HG03095 (cell line): ENCODE data around the gene ACOT12.
"Not testable (repeated sequence)": the region's sequence is repeated elsewhere in the genome, so short reads cannot be mapped to it uniquely, and the experiment has no call there.

Experiments used
- ATAC-seq: cut with Tn5 transposase; IDR thresholded peaks from one replicate; pipeline ENCODE4 v1.9.1; 2021; ENCODE audit warnings: moderate library complexity; ENCODE audit not compliant: unreplicated experiment

The ACOT12 gene

DNA sequence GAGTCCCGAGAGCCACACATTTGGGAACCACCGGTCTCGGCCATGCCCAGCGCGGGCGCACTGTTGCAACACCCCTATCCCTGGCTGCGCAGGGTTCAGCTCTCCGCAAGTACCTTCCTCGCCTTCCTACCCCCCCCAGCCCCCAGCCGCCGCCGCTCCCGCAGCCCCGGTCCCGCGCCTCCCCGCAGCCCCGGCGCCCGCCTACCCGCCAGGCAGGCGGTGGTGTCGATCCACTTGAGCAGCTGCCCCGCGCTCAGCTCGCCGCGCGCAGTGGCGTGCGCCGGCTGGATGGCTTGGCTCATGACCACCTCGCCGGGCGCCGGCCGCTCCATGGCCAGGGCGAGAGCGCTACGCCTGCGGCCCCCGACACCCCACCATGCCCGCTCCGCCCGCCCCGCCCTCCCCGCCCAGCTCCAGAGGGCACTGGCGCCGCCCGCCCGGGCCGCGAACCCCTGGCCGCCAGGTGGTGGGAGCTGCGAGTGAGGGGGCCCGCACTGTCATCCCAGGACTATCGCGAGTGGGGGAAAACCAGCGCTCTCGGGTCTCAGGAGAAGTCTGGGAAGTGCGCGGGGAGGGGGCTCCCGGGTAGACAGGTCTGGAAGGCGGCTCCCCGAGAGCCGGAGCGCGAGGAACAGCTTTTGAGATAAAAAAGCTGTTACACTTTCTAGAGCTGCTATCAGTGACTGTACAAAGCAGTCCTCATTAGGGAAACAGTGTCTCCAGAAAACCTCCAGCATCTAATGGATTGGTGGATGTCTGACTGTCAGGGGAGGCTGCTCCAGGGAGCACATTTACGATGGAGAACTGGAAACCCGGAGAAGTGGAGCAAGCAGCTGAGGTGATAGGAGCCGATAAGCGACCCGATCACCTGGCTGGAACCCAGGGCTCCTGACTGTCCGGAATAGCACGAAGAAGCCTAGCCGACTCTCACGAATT lies at the start of gene ACOT12:
Gene ACOT12, minus strand, starts transcription at position 352 of the 936 bp plus-strand sequence. Its CDS starts 20 bp downstream, at position 332.
- no peak for ATAC-seq

DNA sequence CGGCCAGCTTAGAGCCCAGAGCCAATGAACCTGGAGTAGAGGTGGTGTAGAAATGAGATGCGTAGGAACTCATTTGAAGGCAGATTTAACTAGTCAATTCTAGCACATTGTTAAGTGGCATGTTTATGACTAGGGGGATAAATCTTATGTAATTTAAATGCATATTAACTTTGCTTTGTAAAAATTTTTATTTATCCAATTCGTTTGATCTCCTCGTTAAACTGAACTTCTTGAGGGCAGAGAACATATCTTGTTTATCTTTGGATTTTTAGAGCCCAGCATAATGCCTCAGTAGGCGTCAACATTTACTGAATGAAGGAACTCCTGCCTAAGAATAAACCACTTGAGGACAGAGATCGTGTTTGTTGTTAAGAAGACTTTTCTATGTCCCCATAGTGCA lies 41.1 kb upstream of the ACOT12 start:
- ATAC-seq = no peak

DNA sequence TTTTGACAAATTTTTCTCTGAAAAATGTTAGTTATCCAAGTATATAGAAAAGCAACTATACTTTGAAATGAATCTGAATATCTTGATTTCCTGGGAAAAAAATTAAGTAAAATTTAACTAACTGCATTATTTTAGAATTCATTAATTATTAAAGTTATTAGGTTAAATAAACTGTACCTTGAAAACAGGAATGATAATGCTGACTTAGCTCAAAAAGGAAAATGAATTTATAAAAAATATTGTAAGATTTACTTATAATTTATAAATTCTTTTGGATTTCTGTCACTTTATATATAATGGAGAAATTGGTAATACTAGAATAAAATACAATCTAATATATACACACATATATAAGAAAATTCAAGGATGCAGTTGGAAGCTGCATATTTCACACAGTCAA lies 36.1 kb upstream of the ACOT12 start:
- no peak for ATAC-seq

DNA sequence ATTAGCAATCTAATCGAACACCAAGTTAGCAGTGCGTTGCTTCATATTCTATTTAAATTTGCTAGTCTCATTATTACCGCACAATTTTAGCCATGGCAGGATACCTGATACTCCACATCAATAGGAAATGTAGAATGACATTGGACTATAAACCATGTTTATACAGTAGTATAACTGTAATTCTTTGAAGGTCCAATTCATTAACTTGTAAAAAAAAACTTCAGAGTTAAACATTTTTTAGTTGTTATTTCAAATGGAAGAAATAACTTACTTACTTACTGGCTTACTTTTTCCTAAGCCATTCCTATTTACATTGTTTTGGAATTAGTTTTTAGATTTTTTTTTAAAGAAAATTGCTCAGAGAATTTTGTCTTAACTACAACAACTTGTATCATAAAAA lies 35.4 kb upstream of the ACOT12 start:
- ATAC-seq = no peak

DNA sequence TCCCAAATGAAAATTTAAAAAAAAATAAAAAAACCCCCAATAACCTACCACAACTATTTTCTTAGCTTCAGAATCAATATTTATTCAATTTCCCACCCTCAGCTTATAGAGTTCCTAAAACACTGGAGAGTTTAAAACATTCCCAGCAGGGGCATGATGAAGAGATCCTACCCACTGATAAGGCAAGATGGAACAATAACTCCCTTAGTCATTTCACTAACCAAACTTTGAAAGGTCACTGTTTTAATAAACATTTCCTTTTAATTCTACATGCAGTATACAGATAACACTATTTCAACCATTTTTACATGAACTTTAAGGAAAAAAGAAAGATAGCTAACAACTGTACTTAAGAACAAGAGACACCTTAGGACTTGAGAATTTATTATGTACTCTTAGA lies 34.9 kb upstream of the ACOT12 start:
- no peak for ATAC-seq

DNA sequence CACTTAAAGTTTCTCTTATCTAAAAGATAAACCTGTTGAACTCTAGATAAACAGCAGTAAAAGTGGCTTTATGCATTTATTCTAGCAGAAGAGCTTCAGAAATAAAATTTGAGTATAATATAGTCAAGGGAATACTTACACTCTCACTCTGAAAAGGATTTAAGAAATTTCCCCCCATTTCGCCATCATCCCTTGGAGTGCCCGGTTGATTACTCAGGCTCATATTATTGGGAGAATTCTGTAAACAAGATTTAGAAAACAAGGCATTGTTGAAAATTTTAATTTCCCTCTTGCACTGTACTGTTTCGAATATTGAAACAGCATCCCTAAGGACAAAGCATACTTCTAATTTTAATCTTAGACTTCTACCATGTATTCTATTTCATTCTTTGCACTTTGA lies 34.5 kb upstream of the ACOT12 start:
- no peak for ATAC-seq

DNA sequence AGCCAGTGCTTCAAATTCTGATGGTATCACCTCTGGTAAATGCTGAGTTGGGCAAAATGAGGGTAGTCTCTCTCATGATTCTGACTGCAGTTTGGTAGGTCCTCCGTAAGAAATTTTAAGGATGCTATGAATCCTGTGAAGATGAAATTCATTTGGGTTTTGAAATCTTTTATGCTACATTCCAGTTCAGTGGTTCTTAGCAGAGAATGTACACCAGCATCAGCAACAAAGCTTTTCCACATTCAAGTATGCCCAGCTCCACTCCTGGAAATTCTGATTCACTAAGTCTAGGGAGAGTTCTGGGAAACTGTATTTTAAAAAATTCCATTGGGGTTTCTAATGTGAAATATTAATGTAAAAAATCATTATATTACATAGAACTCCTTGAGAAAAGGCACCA lies 33.6 kb upstream of the ACOT12 start:
- ATAC-seq = no peak

DNA sequence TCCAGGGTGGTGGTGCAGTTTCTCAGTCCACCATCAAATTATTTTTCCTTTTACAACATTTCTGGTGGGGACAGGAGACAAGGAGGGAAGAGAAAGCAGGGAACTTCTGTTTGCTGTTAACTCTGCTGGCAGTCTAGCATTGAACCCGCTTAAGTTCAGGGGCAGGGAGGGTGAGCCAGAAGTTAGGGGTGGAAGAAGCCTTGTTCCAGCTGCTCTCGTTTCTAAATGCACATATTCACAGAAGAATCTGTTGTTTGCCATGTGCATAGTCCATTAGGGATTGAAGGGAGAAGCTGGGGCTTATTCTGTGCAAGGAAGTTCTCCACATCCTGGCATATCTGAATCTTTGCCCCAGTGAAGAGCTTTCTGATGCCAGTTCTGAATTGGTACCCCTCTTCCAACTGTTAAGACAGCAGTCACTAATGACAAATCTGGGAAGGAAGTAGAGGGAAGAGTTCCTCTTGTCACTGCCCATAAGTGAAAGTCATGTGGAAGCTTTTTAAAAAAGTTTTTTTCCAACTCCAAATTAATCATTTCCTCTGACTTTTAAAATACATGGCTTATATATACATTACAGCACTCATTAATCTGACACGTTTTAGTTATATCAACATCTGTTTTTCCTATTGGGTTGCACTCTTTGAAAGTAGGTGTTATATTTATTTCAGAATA lies 32.6 kb upstream of the ACOT12 start:
- ATAC-seq = no peak

DNA sequence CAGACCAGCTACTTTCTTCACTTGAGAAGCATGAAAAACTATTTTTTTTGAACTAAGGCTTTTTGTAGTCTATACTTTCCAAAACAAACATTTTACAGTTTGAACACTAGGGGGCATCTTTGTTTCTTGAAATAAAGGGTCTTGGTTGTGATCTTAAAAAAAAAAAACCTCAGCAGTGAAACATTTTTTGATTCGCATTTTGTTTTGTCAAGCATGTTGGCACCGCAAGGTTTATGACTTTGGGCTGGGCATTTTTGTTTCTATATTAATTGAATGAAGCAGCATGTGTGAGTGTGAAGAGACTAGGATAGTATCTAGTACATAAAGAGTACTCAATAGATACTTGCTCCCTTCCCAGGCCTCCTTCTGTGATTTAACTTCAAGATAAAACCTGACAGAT lies 31.6 kb upstream of the ACOT12 start:
- ATAC-seq = no peak

DNA sequence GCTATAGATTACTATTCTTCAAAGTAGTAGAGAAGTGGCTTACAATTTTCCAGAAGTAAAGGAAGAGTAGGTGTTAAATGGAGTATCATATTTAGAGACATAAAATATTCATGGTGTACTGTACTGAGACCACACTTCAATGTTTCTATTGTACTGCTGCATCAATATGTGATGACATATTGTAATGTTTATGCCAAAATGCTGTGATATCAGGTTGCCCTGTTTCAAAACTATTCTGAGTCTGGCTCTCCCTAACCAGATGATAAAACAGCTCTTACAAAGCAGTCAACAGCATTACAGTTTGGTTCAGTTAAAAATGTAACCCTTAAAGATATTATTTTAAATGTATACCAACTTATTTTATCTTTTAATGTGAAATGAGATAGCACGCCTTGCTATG lies 30.8 kb upstream of the ACOT12 start:
- ATAC-seq = no peak

DNA sequence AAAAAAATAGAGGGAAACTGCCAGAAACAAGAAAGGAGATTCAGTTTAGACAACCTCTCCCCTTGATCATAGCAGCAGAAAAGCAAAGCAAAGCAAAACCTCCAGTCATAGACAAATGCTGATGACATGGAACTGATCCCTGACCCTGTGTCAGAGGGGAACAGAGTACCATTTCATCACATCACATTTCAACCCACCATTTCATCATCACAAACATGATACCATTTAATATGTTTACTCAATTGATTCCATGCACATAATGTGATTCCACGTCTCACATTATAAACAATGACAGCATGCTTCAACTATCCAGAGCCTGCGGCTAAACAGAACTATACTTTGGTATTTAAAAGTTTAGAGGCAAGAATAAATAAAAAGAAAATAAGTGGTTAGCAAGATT lies 28.7 kb upstream of the ACOT12 start:
- ATAC-seq = no peak

DNA sequence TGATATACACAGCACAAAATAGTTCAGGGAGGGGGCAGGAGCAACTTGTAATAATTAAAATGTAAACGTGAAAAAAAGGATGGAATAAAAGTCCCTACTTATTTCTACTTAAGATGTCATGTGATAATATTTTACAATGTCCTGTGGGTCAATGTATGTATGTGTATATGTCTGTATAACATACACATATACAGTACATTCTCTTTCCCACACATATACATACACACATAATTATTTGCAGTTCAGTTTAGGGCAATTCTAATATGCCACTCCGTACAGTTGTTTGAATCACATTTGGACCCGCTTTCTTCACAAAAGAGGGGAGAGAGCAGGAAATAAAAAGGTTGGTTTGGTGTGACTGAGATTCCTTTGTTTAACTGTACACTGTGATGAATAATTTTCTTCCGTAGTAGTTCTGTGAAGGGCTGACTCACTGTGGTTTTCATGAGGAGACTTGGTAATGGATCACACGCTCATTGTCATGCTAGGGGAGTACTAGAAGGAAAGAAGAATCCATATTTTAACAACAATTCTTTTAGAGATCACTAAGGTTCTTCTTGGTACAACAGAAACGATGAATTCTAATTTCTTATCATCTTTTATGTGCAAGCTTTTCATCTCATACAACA lies 26.2 kb upstream of the ACOT12 start:
- no peak for ATAC-seq

DNA sequence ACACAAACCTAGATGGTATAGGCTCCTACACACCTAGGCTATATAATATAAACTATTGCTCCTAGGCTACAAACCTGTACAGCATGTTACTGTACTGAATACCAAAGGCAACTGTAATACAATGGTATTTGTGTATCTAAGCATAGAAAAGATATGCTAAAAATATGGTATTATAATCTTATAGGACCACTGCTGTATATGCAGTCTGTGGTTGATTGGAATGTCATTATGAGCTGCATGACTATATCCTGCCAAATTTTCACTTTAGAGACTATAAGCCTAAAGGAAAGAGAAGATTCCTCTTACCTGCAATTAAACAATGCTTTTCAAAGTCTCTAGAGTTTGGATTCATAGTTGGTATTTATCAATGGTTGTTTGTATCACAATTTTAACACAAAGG lies 24.7 kb upstream of the ACOT12 start:
- no peak for ATAC-seq

DNA sequence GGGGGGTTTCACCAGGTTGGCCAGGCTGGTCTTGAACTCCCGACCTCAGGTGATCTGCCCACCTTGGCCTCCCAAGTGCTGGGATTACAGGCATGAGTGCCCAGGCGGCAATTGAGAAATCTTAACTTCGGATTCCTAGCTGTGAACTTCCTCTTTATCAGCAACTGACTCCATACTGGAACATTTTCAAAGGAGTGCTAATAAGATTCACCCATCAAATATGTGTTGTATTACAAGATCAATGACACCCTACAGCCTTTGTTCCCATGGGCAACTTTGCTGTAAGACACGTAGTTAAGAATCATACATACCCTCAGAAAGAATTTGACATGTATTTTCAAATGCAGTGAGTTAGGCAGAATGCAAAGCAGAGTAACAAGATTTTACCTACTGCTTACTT lies 23.1 kb upstream of the ACOT12 start:
- no peak for ATAC-seq

DNA sequence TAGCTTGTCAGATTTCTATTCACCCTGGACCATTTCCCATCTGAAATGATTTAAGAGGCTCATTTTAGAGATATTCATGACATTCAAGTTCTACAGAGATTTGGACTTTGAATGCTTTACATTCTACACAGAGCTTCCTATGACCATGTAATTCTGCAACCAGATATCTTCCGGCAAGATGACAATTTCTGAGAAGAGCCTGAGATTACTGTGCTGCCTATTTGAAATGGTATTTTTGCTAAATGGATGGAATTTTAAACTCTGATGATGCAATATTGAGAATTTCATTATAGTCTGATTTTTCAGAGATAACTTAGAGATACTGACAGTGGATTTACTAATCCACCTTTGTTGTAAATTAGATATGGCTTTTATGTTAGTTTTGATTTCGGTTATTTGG lies 16.0 kb upstream of the ACOT12 start:
- no peak for ATAC-seq

DNA sequence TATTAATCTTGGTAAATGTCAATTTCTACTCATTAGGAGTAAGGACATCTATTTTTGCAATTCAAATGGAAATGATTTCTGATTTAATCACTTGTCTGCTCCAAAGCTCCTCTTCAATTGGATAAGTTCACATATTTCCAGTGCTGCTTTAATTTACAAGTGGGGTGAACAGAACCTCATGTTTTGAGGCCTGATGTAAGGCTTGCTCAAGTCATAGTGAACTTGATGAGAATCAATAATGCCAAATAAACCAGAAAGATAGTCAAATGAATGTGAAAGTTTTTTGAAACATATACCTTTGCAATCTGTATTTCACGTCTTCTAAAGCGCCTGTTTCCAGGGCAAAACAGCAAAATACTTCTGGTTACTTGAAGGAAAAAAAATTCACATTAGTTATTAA lies 15.4 kb upstream of the ACOT12 start:
- ATAC-seq = no peak

DNA sequence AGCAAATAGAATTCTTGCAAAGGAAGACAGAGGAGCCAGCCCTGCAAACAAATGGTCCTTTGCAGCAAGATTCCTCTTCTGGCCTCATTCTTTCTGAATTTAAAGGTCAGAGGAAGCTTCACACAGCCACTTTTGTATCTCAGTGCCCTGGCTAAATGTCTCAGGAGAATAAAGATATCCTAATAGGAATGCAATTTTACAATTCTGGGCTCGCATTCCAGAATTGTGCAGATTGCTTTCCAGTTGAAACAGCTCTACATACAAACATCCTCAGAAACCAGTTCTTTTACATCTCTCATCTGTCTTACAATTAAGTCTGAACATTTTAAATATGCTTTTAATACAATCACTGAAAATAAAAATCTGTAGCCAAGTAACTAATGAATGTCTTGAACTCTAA lies 14.6 kb upstream of the ACOT12 start:
- no peak for ATAC-seq

DNA sequence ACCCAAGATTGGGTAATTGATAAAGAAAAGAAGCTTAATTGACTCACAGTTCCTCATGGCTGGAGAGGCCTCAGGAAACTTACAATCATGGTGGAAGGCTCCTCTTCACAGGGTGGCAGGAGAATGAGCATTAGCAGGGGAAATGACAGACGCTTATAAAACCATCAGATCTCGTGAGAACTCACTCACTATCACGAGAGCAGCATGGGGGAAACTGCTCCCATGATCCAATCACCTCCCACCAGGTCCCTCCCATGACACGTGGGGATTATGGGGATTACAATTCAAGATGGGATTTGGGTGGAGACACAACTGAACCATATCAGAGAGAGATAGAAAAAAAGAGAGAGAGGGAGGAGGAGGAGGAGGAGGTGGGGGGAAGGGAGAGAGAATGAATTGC lies 13.9 kb upstream of the ACOT12 start:
- ATAC-seq = not testable (repeated sequence)

DNA sequence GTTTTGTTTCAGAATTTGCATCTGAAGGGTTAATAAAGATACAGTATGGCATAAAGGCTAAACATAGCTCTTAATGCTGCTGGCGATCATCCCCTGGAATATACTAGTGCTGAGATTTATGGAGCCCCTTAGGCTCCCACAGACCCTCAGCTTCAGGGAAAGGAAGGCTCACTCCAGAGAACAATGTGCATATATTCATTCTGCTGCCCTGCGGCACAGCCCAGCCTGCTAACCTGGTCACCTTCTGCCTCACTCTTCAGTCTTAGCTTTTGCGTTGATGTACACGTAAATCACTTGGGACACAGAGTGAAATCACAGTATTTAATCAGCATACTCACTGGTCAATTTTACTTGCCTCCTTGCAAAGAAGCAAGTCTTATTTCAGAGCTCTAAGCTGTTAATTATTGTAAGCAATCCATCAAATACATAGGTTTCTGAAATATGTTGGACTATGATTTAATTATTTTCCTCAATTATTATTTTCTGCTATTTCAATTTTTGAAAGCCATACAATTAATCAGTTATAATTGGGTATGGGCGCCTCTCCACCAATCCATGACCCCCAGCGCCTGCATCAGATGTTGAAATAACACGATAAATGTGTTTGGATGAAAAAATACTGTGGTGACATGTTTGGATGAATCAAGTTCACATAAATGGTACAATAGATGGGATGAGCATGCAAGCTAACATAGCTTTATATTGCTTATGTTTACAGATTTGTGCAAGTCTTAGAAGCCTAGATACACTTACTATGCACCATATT lies 11.4 kb upstream of the ACOT12 start:
- ATAC-seq = no peak

DNA sequence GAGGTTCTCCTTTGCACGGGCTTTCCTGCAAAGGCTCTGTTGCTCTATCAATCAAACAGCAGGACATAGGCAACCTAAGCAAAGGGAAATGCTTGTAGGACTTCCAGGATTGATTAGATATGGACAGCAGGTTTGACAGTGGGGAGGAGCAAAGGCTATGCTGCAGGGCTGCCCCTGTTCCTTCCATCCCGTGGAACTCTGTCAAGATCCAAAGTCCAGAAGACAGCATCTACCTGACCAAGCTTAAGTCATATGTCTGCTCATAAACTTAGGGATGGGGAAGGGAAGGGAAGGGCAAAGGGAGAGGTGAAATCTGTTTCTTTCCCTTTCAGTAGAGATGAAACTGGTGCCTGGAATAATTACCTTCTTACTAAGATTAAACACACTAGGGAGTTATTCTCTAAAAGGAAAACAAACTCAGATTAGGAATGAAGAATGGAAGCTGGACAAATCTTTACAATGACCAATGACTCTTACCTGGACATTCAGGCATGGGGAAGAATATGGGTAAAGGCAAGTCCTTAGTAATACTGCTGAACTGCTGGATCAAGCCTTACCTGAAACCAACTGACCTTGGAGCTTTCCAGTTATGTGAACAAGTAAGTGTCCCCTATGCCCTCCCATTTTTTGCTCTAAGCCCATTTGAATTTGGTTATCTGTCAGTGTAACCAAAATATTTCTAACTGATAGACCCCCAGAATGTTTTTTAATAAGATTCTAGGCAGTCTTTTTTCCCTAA lies 8.4 kb upstream of the ACOT12 start:
- no peak for ATAC-seq
